Upper lobe of right lung (tissue), 1 donor: ENCODE measurements around the gene SIRPG. TPM values are rescaled to one million over a fixed set of nuclear protein-coding genes. Genes with fewer than 3 reads are reported as not detected.
"Not testable (repeated sequence)": the region's sequence is repeated elsewhere in the genome, so short reads cannot be mapped to it uniquely, and the experiment has no call there.

ENCODE experiments used
- ATAC-seq: fragments of 200-7000 bp; cut with Tn5 transposase; one replicate; pipeline ENCODE4 v1.9.1; 2020; ENCODE audit warnings: mild to moderate bottlenecking, moderate library complexity
- DNase-seq: peaks from one replicate; pipeline ENCODE4 v3.0.0-alpha.2; 2020
- H3K27ac ChIP-seq: fragments of 200-600 bp; one replicate; pipeline ENCODE4 v1.8.0; 2022
- H3K27me3 ChIP-seq: fragments of 200-600 bp; one replicate; pipeline ENCODE4 v1.8.0; 2022; ENCODE audit warnings: mild to moderate bottlenecking
- H3K36me3 ChIP-seq: fragments of 200-600 bp; one replicate; pipeline ENCODE4 v1.8.0; 2022
- H3K4me1 ChIP-seq: fragments of 200-600 bp; one replicate; pipeline ENCODE4 v1.8.0; 2022
- H3K4me3 ChIP-seq: fragments of 200-600 bp; one replicate; pipeline ENCODE4 v1.8.0; 2022; ENCODE audit warnings: mild to moderate bottlenecking
- H3K9me3 ChIP-seq: fragments of 200-600 bp; one replicate; pipeline ENCODE4 v1.8.0; 2022
- CTCF ChIP-seq: fragments of 200-600 bp; IDR thresholded peaks from one replicate; pipeline ENCODE4 v1.8.0; 2022; ENCODE audit warnings: antibody characterized with exemption
- intact Hi-C: fragments of 100-400 bp; cut with DNase I; formaldehyde crosslinking; loops from one replicate; pipeline ENCODE4 v1.11.0; 2022
- total RNA-seq: library from RNA; stranded (reverse); fragmentation: NEBNext Ultra II Directional; extraction: Animal tissue kit (Norgen Biotek cat#: 25700); gene quantifications from one replicate; pipeline ENCODE4 v1.2.1, GENCODE V29; 2021
- donor health status: DM: no; HTN: yes; CAD: no; lungs with severe emphysema.

SIRPG gene
- total RNA-seq, 1 donor from 2014 or later, result 0.81 TPM

- Histone ChIP-seq H3K4me3 (peak overlapping the region; percentile 9), H3K36me3 (no peaks in the 10 kb centered on the region), H3K27me3 (no peaks in the 10 kb centered on the region), H3K4me1 (peaks cover 5% of the 10 kb centered on the region), H3K27ac (no peak overlapping the region), H3K9me3 (no peaks in the 10 kb centered on the region)
- ATAC-seq (no peak), DNase-seq (no peak)
- intact Hi-C loops, result no loop called here
- TF ChIP-seq CTCF, result no peak
These were observed 39.1 kb downstream of the SIRPG start for GRCh38 chr20:1618479-1618878.

DNA sequence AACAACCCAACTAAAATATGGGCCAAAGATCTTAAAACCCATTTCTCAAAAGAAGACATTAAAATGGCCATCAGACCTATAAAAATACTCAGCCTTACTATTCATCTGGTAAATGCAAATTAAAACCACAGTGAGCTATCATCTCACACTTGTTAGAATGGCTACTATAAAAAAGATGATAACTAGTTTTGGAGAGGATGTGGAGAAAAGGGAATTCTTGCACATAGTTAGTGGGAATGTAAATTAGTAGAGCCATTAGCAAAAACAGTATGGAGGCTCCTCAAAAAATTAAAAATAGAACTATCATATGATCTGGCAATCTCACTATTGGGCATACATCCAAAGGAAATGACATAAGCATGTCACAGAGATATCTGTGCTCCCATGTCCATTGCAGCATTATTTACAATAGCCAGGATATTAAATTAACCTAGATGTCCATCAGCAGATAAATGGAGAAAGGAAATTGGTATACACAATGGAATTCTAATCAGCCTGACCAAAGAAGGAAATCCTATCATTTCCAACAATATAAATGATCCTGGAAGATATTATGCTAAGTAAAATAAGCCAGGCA lies 40.6 kb downstream of the SIRPG start:
- DNase-seq (no peak), ATAC-seq (no peak)
- Histone ChIP-seq H3K4me3 (no peak overlapping the region), H3K27ac (no peak overlapping the region), H3K27me3 (no peaks in the 10 kb centered on the region), H3K9me3 (no peaks in the 10 kb centered on the region), H3K4me1 (peaks cover 5% of the 10 kb centered on the region), H3K36me3 (no peaks in the 10 kb centered on the region)
- intact Hi-C loops, result no loop called here
- no peak for TF ChIP-seq CTCF

DNA sequence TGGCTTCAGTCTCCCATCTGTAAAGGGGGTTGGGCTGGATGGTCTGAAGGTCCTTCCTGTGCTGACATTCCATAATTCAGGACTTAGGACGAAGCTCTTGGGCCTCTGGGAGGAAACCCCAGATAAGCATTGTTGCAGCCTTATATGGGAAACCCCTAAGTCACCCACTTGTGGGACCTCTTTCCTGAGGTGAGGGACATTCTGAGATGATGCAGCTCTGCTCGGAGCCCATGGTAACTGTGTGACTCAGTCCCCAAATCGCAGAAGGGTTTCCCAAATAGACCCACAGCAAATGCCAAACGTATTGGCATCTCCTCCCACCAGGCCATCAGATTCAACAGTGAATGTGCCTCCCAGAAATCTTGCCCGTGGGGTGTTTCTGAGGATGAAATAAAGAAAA lies 47.2 kb downstream of the SIRPG start:
- DNase-seq, H3K4me3 ChIP-seq, H3K27ac ChIP-seq, H3K27me3 ChIP-seq, ATAC-seq, H3K4me1 ChIP-seq, H3K9me3 ChIP-seq, H3K36me3 ChIP-seq, intact Hi-C loops: not testable (repeated sequence)

DNA sequence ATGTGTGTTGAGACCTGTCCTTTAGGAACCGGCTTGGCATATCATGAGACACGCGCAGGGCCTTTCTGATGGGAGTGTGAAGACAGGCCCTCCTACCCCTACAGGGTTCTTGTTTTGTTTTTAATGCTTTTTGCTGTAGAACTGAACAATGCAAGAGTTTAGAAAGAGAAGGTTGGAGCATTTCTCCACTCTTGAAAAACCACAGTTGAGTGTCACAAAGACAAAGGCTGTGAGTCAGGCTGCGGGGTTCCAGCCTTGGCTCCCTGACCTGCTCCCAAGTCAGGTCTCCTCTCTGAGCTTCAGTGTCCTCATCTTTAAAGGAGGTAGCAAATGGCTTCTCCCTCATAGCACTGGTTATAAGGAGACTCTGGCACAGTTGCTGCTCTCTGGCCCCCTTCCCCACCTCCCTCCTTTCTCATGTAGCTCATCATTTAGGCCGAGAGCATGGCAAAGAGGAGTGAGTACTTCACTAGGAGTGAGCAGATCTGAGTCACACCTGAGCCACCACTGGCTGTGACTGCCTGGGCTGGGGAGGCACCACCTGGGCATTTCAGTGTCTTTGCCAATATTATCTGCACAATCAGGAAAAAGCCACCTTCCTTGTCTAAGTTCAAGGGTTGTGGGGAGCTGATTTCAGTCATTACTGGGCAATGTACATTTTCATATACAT lies 48.8 kb downstream of the SIRPG start:
- H3K27me3 ChIP-seq, result not testable (repeated sequence)

GRCh38 chr20:1600736-1601135 lies 56.8 kb downstream of the SIRPG start:
- intact Hi-C loops, result no loop called here
- Histone ChIP-seq H3K4me1 (no peaks in the 10 kb centered on the region), H3K9me3 (no peaks in the 10 kb centered on the region), H3K4me3 (no peak overlapping the region), H3K27ac (no peak overlapping the region), H3K36me3 (no peaks in the 10 kb centered on the region), H3K27me3 (no peaks in the 10 kb centered on the region)
- no peak for TF ChIP-seq CTCF
- DNase-seq (no peak), ATAC-seq (no peak)

More for the DNA sequence above, 48.8 kb downstream of the SIRPG start:
- H3K4me1 ChIP-seq, DNase-seq, intact Hi-C loops, ATAC-seq, H3K36me3 ChIP-seq, H3K27ac ChIP-seq, H3K4me3 ChIP-seq, H3K9me3 ChIP-seq: not testable (repeated sequence)

DNA sequence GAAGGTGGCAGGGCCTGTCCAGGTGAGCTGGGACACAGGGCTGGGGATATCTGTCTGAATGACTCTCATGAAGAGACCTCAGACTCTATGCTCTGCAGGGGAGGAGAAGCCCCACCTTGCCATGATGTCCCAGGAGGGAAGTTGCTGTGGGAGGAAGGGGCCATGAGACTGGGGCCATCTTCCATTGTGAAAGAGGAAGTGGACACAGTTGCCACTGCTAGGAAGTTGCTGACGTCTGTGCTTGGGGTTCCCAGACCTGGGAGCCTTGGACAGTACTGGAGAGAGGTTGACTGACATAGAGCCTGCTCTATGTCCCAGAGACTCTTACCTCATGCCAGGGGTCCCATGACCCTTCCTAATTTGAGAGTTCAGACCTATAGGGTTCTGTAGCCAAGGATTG lies 62.2 kb downstream of the SIRPG start:
- no peaks in the 10 kb centered on the region for H3K36me3 ChIP-seq
- ATAC-seq, result no peak
- no peaks in the 10 kb centered on the region for H3K9me3 ChIP-seq
- intact Hi-C loops, result no loop called here
- no peak for TF ChIP-seq CTCF
- DNase-seq, result no peak
- no peak overlapping the region for H3K4me3 ChIP-seq
- H3K4me1 ChIP-seq, result no peaks in the 10 kb centered on the region
- no peaks in the 10 kb centered on the region for H3K27me3 ChIP-seq
- H3K27ac ChIP-seq, result no peak overlapping the region
